H9 (cell line): ENCODE results near the gene NPNT. TPM values are rescaled to one million over a fixed set of nuclear protein-coding genes. Genes with fewer than 3 reads are reported as not detected.

Source experiments
- DNase-seq: peaks from one replicate; pipeline ENCODE4 v3.0.0-alpha.2; 2017
- H2AFZ ChIP-seq: one replicate; pipeline ENCODE4 v1.6.1; 2013; ENCODE audit warnings: mild to moderate bottlenecking, low read length, control low read depth, moderate library complexity
- H2AK5ac ChIP-seq: 2 replicates; pipeline ENCODE4 v1.6.1; 2013; ENCODE audit warnings: low read length, control low read depth, mixed read lengths; ENCODE audit not compliant: insufficient read length
- H2BK120ac ChIP-seq: one replicate; pipeline ENCODE4 v1.6.1; 2013; ENCODE audit warnings: low read depth, mild to moderate bottlenecking, low read length, control low read depth, inconsistent platforms; ENCODE audit not compliant: poor library complexity, severe bottlenecking
- H2BK12ac ChIP-seq: 2 replicates; pipeline ENCODE4 v1.6.1; 2013; ENCODE audit warnings: low read length, control low read depth, mixed read lengths, low read depth; ENCODE audit not compliant: insufficient read length
- H2BK15ac ChIP-seq: 2 replicates; pipeline ENCODE4 v1.6.1; 2013; ENCODE audit warnings: low read depth, low read length, control low read depth
- H2BK20ac ChIP-seq: one replicate; pipeline ENCODE4 v1.6.1; 2013; ENCODE audit warnings: low read depth, mild to moderate bottlenecking, low read length, control low read depth, inconsistent platforms; ENCODE audit not compliant: poor library complexity, severe bottlenecking
- H2BK5ac ChIP-seq: 2 replicates; pipeline ENCODE4 v1.6.1; 2013; ENCODE audit warnings: low read length, control low read depth, mixed read lengths; ENCODE audit not compliant: insufficient read length
- H3K14ac ChIP-seq: 2 replicates; pipeline ENCODE4 v1.6.1; 2013; ENCODE audit warnings: low read length, control low read depth; ENCODE audit not compliant: insufficient read depth
- H3K18ac ChIP-seq: 2 replicates; pipeline ENCODE4 v1.6.1; 2013; ENCODE audit warnings: low read depth, mild to moderate bottlenecking, mixed read lengths, low read length, control low read depth; ENCODE audit not compliant: insufficient read length
- H3K23ac ChIP-seq: 2 replicates; pipeline ENCODE4 v1.6.1; 2013; ENCODE audit warnings: low read length, control low read depth, mixed read lengths, low read depth; ENCODE audit not compliant: insufficient read length
- H3K23me2 ChIP-seq: 2 replicates; pipeline ENCODE4 v1.6.1; 2013; ENCODE audit warnings: low read depth, mild to moderate bottlenecking, mixed read lengths, low read length, control low read depth; ENCODE audit not compliant: insufficient read length, poor library complexity, severe bottlenecking
- H3K27ac ChIP-seq: 2 replicates; pipeline ENCODE4 v1.5.1; 2013; ENCODE audit warnings: low read length, control low read depth, mixed read lengths, low read depth; ENCODE audit not compliant: insufficient read length
- H3K27me3 ChIP-seq: 2 replicates; pipeline ENCODE4 v1.6.1; 2013; ENCODE audit warnings: low read length, control low read depth, inconsistent platforms; ENCODE audit not compliant: insufficient read depth
- H3K4ac ChIP-seq: 2 replicates; pipeline ENCODE4 v1.6.1; 2013; ENCODE audit warnings: low read depth, mild to moderate bottlenecking, control low read depth, inconsistent platforms, low read length, moderate library complexity
- H3K4me1 ChIP-seq: 2 replicates; pipeline ENCODE4 v1.6.1; 2013; ENCODE audit warnings: low read length, control low read depth, inconsistent platforms; ENCODE audit not compliant: insufficient read depth
- H3K4me2 ChIP-seq: 2 replicates; pipeline ENCODE4 v1.6.1; 2013; ENCODE audit warnings: low read length, control low read depth, mixed read lengths; ENCODE audit not compliant: insufficient read length, insufficient read depth
- H3K56ac ChIP-seq: 2 replicates; pipeline ENCODE4 v1.6.1; 2013; ENCODE audit warnings: low read depth, mild to moderate bottlenecking, mixed read lengths, low read length, control low read depth; ENCODE audit not compliant: insufficient read length
- H3K79me1 ChIP-seq: 2 replicates; pipeline ENCODE4 v1.6.1; 2013; ENCODE audit warnings: low read depth, mild to moderate bottlenecking, moderate library complexity, low read length, control low read depth, inconsistent platforms; ENCODE audit not compliant: insufficient read depth, poor library complexity, severe bottlenecking
- H3K79me2 ChIP-seq: 2 replicates; pipeline ENCODE4 v1.6.1; 2013; ENCODE audit warnings: low read length, control low read depth, inconsistent platforms; ENCODE audit not compliant: insufficient read depth
- H3K9ac ChIP-seq: 2 replicates; pipeline ENCODE4 v1.6.1; 2013; ENCODE audit warnings: low read length, control low read depth, mixed read lengths; ENCODE audit not compliant: insufficient read length; ENCODE audit errors: extremely low read depth
- H3K9me3 ChIP-seq: one replicate; pipeline ENCODE4 v1.6.1; 2013; ENCODE audit warnings: low read depth, low read length, inconsistent platforms; ENCODE audit not compliant: control insufficient read depth
- H3T11ph ChIP-seq: one replicate; pipeline ENCODE4 v1.6.1; 2013; ENCODE audit warnings: mild to moderate bottlenecking, low read length, control low read depth, inconsistent platforms
- H4K20me1 ChIP-seq: one replicate; pipeline ENCODE4 v1.6.1; 2013; ENCODE audit not compliant: control insufficient read depth, insufficient read length, insufficient read depth
- H4K5ac ChIP-seq: 2 replicates; pipeline ENCODE4 v1.6.1; 2013; ENCODE audit warnings: low read depth, mild to moderate bottlenecking, mixed read lengths, low read length, control low read depth; ENCODE audit not compliant: insufficient read length
- H4K8ac ChIP-seq: replicated peaks from 2 replicates; pipeline ENCODE4 v1.6.1; 2013; ENCODE audit warnings: low read length, control low read depth, mixed read lengths, low read depth; ENCODE audit not compliant: insufficient read length
- H4K91ac ChIP-seq: 2 replicates; pipeline ENCODE4 v1.6.1; 2013; ENCODE audit warnings: low read depth, mild to moderate bottlenecking, moderate library complexity, mixed read lengths, low read length, control low read depth; ENCODE audit not compliant: insufficient read length
- H3K27ac Mint-ChIP-seq, 3 experiments: 2 replicates in 2 of 3; 3 replicates in 1 of 3; pipeline ENCODE4 v1.8.0; 2020 to 2021; ENCODE audit warnings: mixed read lengths in 3 of 3, mild to moderate bottlenecking in 1 of 3, moderate library complexity in 1 of 3
- H3K27me3 Mint-ChIP-seq: 2 replicates; pipeline ENCODE4 v1.8.0; 2021; ENCODE audit warnings: low read depth, mild to moderate bottlenecking, moderate library complexity, mixed read lengths
- H3K36me3 Mint-ChIP-seq, 3 experiments: 2 replicates in 2 of 3; 3 replicates in 1 of 3; pipeline ENCODE4 v1.8.0; 2020 to 2021; ENCODE audit warnings: low read depth in 3 of 3, mixed read lengths in 3 of 3; ENCODE audit not compliant: insufficient read depth in 1 of 3
- H3K4me1 Mint-ChIP-seq, 2 experiments: 2 replicates each; pipeline ENCODE4 v1.8.0; 2020; ENCODE audit warnings: mixed read lengths in 2 of 2
- H3K4me3 Mint-ChIP-seq, 2 experiments: 2 replicates in 1 of 2; 3 replicates in 1 of 2; pipeline ENCODE4 v1.8.0; 2020 to 2021; ENCODE audit warnings: mild to moderate bottlenecking in 2 of 2, mixed read lengths in 2 of 2, moderate library complexity in 1 of 2
- H3K9me3 Mint-ChIP-seq, 2 experiments: 2 replicates in 1 of 2; 3 replicates in 1 of 2; pipeline ENCODE4 v1.8.0; 2020; ENCODE audit warnings: mild to moderate bottlenecking in 2 of 2, mixed read lengths in 2 of 2, moderate library complexity in 1 of 2
- CTCF ChIP-seq: fragments of 200-600 bp; sonication (generic); conservative IDR thresholded peaks from 3 replicates; pipeline ENCODE4 v1.8.0; 2021; ENCODE audit warnings: antibody characterized with exemption, mild to moderate bottlenecking
- WGBS: extraction: QIAGEN DNeasy Blood & Tissue Kit; methylation state at CpG from one replicate; pipeline ENCODE4 v1.1.7; 2013; ENCODE audit warnings: missing lambda C conversion rate, low lambda C conversion rate, mixed read lengths; ENCODE audit not compliant: insufficient read length; ENCODE audit errors: extremely low coverage; 5-methylcytosine and 5-hydroxymethylcytosine counted together
- total RNA-seq: library from RNA; stranded (reverse); gene quantifications from 2 replicates; pipeline ENCODE4 v1.2.1, GENCODE V29; 2021

Gene NPNT
- total RNA-seq, 1 experiment from 2014 or later, result 0.37 TPM

GRCh38 chr4:105979506-105979905 lies 84.2 kb downstream of the NPNT start:
- H2BK12ac ChIP-seq, result no peak overlapping the region
- TF ChIP-seq CTCF, result no peak
- no peaks in the 10 kb centered on the region for H3K4me1 ChIP-seq
- H4K91ac ChIP-seq, result no peak overlapping the region
- no peak overlapping the region for H2AFZ ChIP-seq
- H3K27ac Mint-ChIP-seq, result no peak overlapping the region
- DNase-seq, result no peak
- H3K23me2 ChIP-seq, result no peaks in the 10 kb centered on the region
- H3K4ac ChIP-seq, result no peak overlapping the region
- H3K14ac ChIP-seq, result no peak overlapping the region
- H3K79me1 ChIP-seq, result no peaks in the 10 kb centered on the region
- H3K27me3 ChIP-seq, result no peaks in the 10 kb centered on the region
- peaks cover 0 to 3% of the 10 kb centered on the region in 2 experiments; a peak in 1 of 4 replicates for H3K4me1 Mint-ChIP-seq
- H3K4me3 Mint-ChIP-seq, result no peak overlapping the region
- H4K20me1 ChIP-seq, result no peaks in the 10 kb centered on the region
- H3T11ph ChIP-seq, result no peak overlapping the region
- no peak overlapping the region for H3K27ac ChIP-seq
- no CpG with 5 or more reads among the region's 3 CpGs for WGBS
- H2BK15ac ChIP-seq, result no peak overlapping the region
- peaks cover 5% of the 10 kb centered on the region in 2 experiments for H3K9me3 Mint-ChIP-seq
- H3K18ac ChIP-seq, result no peak overlapping the region
- no peak overlapping the region for H3K56ac ChIP-seq
- no peak overlapping the region for H4K8ac ChIP-seq
- no peak overlapping the region for H2BK5ac ChIP-seq
- H3K79me2 ChIP-seq, result no peaks in the 10 kb centered on the region
- no peak overlapping the region for H3K4me2 ChIP-seq
- H2BK120ac ChIP-seq, result no peak overlapping the region
- no peaks in the 10 kb centered on the region for H3K9me3 ChIP-seq
- no peak overlapping the region for H3K9ac ChIP-seq
- no peak overlapping the region for H2AK5ac ChIP-seq
- H2BK20ac ChIP-seq, result no peak overlapping the region
- H4K5ac ChIP-seq, result no peak overlapping the region
- peaks cover 3% of the 10 kb centered on the region for H3K27me3 Mint-ChIP-seq
- peaks cover 0 to 6% (median 5%) of the 10 kb centered on the region in 3 experiments; a peak in 3 of 7 replicates for H3K36me3 Mint-ChIP-seq
- no peak overlapping the region for H3K23ac ChIP-seq
